Activated CD8-positive, alpha-beta T cell treated with anti-CD3 and anti-CD28 coated beads, Interleukin-2, amount 10 ng/mL, durations not matched to agents 7 days and 5 days (primary cell): ENCODE measurements around the gene TMEM87B. TPM values are rescaled to one million over a fixed set of nuclear protein-coding genes. Genes with fewer than 3 reads are reported as not detected.
A peak's percentile ranks its signal among the peaks of the same experiment; 100 is the strongest.

ENCODE experiments used
- ATAC-seq: fragments of 150-1000 bp; cut with Tn5 transposase; one replicate; pipeline ENCODE4 v1.10.0; 2021; ENCODE audit warnings: moderate library complexity
- CTCF ChIA-PET: fragments of 350-600 bp; sonication (Branson Sonifier 250); formaldehyde crosslinking; loops from one replicate; lab custom pipeline; 2021; ENCODE audit warnings: antibody characterized with exemption; lab: Charles Lee
- POLR2A ChIA-PET: fragments of 350-600 bp; sonication (Branson Sonifier 250); formaldehyde crosslinking; loops from one replicate; lab custom pipeline; 2021; ENCODE audit warnings: antibody characterized with exemption; lab: Charles Lee
- DNase-seq: peaks from one replicate; pipeline ENCODE4 v3.0.0-alpha.2; 2020
- H3K27ac Mint-ChIP-seq: one replicate; pipeline ENCODE4 v1.8.0; 2021; ENCODE audit warnings: mild to moderate bottlenecking, mixed read lengths
- H3K27me3 Mint-ChIP-seq: one replicate; pipeline ENCODE4 v1.8.0; 2021; ENCODE audit warnings: low read depth, mixed read lengths
- H3K36me3 Mint-ChIP-seq: one replicate; pipeline ENCODE4 v1.8.0; 2021; ENCODE audit warnings: low read depth, mixed read lengths
- H3K4me1 Mint-ChIP-seq: one replicate; pipeline ENCODE4 v1.8.0; 2021; ENCODE audit warnings: low read depth, mixed read lengths
- H3K4me3 Mint-ChIP-seq: one replicate; pipeline ENCODE4 v1.8.0; 2021; ENCODE audit warnings: mild to moderate bottlenecking, mixed read lengths
- H3K9me3 Mint-ChIP-seq: one replicate; pipeline ENCODE4 v1.8.0; 2022; ENCODE audit warnings: mixed read lengths; ENCODE audit not compliant: insufficient read depth
- total RNA-seq, 2 experiments: library from RNA; stranded (reverse); gene quantifications; one replicate each; pipeline ENCODE4 v1.2.3, GENCODE V29; 2021

TMEM87B gene, protein sequence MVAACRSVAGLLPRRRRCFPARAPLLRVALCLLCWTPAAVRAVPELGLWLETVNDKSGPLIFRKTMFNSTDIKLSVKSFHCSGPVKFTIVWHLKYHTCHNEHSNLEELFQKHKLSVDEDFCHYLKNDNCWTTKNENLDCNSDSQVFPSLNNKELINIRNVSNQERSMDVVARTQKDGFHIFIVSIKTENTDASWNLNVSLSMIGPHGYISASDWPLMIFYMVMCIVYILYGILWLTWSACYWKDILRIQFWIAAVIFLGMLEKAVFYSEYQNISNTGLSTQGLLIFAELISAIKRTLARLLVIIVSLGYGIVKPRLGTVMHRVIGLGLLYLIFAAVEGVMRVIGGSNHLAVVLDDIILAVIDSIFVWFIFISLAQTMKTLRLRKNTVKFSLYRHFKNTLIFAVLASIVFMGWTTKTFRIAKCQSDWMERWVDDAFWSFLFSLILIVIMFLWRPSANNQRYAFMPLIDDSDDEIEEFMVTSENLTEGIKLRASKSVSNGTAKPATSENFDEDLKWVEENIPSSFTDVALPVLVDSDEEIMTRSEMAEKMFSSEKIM
- 10 to 100 TPM; 18.6 to 19.9 TPM for total RNA-seq

- Mint-ChIP-seq H3K36me3 (peaks cover 26% of the 10 kb centered on the region), H3K9me3 (no peaks in the 10 kb centered on the region), H3K4me1 (peaks cover 39% of the 10 kb centered on the region), H3K27me3 (peaks cover 4% of the 10 kb centered on the region), H3K4me3 (peak within 1 kb of the TSS; percentile 85), H3K27ac (peak within 1 kb of the TSS; percentile 98)
- ATAC-seq (peak; percentile 80), DNase-seq (peak; percentile 98)
- ChIA-PET POLR2A (interaction anchor here (0.8 to 1.6 kb wide), 4 partner anchors 39 to 223 kb away, joined by 3 to 7 read pairs (median 4); partner anchors contain the start of gene ZC3H8), CTCF (interaction anchor here (0.7 to 1.6 kb wide), 5 partner anchors 66 to 528 kb away, joined by 3 read pairs; no protein-coding TSS in a partner anchor)
Measured at GRCh38 chr2:112054847-112055729, at the start of gene TMEM87B. TMEM87B (plus strand) TSS chr2:112055269; CDS start chr2:112055592, 323 bp downstream.

DNA sequence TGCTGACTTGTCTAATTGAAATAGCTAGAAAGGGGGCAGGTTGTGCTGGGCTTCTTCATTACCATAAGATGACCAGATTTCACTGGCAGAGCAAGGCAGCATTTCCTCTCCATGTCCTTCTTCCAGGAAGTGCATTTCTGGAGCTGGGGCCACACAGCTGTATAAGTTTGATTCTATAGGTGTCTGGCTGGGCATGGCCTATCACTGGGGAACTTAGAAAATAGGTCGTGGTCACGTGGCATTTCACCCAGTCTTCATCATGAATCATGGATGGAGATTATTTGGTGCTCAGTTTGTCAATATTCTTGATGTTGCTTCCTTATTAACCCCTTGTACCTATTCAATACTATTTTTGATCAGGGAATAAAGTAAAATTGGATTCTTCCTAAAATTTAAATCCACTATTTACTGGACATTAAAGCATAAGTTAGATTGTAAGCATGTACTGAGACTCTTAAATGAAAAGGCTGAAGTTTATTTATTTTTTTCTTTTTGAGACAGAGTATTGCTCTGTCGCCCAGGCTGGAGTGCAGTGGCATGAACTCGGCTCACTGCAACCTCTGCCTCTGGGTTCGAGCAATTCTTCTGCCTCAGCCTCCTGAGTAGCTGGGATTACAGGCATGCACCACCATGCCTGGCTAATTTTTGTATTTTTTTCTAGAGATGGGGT, 49.5 kb upstream of the TMEM87B start:
- H3K4me1 Mint-ChIP-seq: peaks cover 12% of the 10 kb centered on the region
- peaks cover 11% of the 10 kb centered on the region for H3K27me3 Mint-ChIP-seq
- ATAC-seq (no peak), DNase-seq (no peak)
- no peaks in the 10 kb centered on the region for H3K36me3 Mint-ChIP-seq
- ChIA-PET POLR2A (no interaction called here), CTCF (interaction anchor here (0.6 to 1.4 kb wide), 2 partner anchors 40 to 62 kb away, joined by 3 to 4 read pairs; no protein-coding TSS in a partner anchor)
- H3K4me3 Mint-ChIP-seq: no peak overlapping the region
- H3K9me3 Mint-ChIP-seq: no peaks in the 10 kb centered on the region
- H3K27ac Mint-ChIP-seq: no peak overlapping the region

DNA sequence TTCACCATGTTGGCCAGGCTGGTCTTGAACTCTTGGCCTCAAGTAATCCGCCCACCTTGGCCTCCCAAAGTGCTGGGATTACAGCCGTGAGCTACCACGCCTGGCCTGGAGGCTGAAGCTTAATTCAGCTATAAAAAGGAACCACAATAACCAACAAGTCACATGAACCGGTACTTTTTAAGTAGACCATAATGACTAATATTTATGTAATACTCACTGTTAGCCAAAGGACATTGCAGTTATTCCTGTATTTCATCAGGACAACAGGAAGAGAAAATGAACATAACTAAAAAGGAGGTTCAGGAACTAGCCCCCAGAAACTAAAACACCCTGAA, 49.0 kb upstream of the TMEM87B start:
- CTCF ChIA-PET: interaction anchor here (0.6 kb wide), 2 partner anchors 14 to 62 kb away, joined by 3 to 4 read pairs; no protein-coding TSS in a partner anchor
- Mint-ChIP-seq H3K9me3 (no peaks in the 10 kb centered on the region), H3K27me3 (peaks cover 11% of the 10 kb centered on the region), H3K27ac (no peak overlapping the region), H3K4me1 (peaks cover 9% of the 10 kb centered on the region), H3K36me3 (no peaks in the 10 kb centered on the region), H3K4me3 (no peak overlapping the region)
- no peak for ATAC-seq
- no peak for DNase-seq
- POLR2A ChIA-PET: no interaction called here

DNA sequence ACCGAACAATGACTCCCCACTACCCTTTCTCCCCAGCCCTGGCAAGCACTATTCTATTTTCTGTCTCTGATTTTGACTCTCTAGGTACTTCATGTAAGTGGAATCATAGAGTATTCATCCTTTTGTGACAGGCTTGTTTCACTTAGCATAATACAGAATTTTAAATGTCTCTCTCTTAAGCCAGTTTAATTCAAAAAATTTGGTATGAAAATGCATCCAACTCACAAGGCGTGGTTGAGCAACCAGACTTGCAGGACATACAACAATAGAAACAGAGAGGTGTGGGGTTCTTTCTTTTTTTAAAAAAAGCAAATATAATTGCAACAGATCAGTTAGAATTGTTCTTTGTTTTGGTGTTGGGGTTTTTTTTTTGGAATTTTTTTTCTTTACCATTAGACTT, 47.6 kb upstream of the TMEM87B start:
- no peak overlapping the region for H3K4me3 Mint-ChIP-seq
- ChIA-PET POLR2A (no interaction called here), CTCF (no interaction called here)

DNA sequence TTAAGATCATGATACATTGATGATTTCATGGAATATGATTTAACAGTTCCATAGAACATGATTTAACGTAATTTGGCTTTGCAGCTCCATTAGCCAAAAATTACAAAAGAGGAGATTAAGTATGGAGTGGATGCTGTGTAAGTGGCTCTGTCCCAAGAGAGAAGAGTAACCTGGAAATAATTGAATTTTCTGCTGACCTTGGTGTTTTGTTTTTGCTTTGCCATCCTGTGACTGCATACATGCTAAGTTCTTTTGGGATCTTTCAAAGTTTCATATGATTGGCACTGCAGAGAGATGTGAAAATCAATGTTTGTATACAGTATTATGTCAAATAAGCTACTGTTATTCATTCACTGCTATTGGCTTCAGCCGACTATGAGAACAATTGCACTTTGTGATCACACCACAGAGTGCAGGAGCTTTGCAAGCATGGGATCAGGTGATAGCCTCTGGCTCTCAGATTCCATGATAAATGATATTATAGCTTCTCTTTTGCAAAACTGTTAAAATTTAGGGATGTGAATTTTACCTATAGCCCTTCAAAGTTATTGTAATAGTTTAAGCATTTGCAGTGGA, 46.1 kb upstream of the TMEM87B start:
- peaks cover 9% of the 10 kb centered on the region for H3K27me3 Mint-ChIP-seq
- DNase-seq (no peak), ATAC-seq (no peak)
- H3K4me1 Mint-ChIP-seq: peaks cover 3% of the 10 kb centered on the region
- no peak overlapping the region for H3K4me3 Mint-ChIP-seq
- ChIA-PET POLR2A (no interaction called here), CTCF (no interaction called here)
- no peaks in the 10 kb centered on the region for H3K9me3 Mint-ChIP-seq
- no peak overlapping the region for H3K27ac Mint-ChIP-seq
- no peaks in the 10 kb centered on the region for H3K36me3 Mint-ChIP-seq

More for the DNA sequence above, 47.6 kb upstream of the TMEM87B start:
- no peaks in the 10 kb centered on the region for H3K36me3 Mint-ChIP-seq
- H3K27me3 Mint-ChIP-seq: peaks cover 9% of the 10 kb centered on the region
- H3K9me3 Mint-ChIP-seq: no peaks in the 10 kb centered on the region
- DNase-seq (no peak), ATAC-seq (no peak)
- H3K27ac Mint-ChIP-seq: no peak overlapping the region
- H3K4me1 Mint-ChIP-seq: peaks cover 3% of the 10 kb centered on the region

DNA sequence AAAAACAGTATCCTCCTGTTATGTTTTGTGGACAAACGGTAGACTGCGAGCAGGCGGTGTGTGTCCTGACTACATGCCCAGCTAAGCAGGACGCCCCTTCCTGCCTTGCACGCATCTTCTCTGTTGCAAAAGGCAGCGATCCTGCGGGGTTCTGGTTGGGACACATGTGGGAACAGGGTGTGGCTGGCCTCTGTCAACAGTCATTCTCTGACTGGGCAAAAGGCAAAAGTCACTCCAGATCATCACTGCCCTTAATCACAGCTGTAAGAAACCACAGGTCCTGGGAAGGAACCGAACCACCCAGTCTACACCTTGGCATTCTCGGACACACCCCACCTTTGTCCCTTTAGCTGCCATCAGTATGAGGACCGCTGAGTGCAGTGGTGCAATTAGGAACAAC, 44.3 kb upstream of the TMEM87B start:
- no peaks in the 10 kb centered on the region for H3K36me3 Mint-ChIP-seq
- H3K9me3 Mint-ChIP-seq: no peaks in the 10 kb centered on the region
- ChIA-PET POLR2A (no interaction called here), CTCF (no interaction called here)
- no peak for ATAC-seq
- no peak for DNase-seq
- H3K27ac Mint-ChIP-seq: no peak overlapping the region
- H3K27me3 Mint-ChIP-seq: peaks cover 9% of the 10 kb centered on the region
- H3K4me3 Mint-ChIP-seq: no peak overlapping the region
- H3K4me1 Mint-ChIP-seq: no peaks in the 10 kb centered on the region

DNA sequence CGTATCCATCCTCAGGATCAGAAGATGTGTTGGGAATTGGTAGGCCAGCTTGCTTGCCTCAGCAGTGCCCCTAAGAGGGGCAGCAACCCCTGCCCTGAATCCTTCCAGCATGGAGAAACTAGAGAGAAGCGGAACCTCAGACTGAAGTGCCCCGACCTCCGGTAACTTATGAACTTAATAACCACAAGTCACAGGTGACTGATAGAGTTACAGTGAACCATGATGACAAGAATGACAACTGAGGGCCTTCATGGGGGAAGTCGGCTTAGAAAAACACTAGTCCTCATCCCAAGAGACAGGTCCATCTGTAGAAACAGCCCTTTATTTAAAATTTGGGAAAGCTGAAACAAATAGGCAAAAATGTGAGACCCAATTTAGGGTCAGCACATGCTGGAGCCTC, 42.5 kb upstream of the TMEM87B start:
- Mint-ChIP-seq H3K27ac (no peak overlapping the region), H3K9me3 (no peaks in the 10 kb centered on the region), H3K4me1 (no peaks in the 10 kb centered on the region), H3K36me3 (no peaks in the 10 kb centered on the region), H3K27me3 (peaks cover 14% of the 10 kb centered on the region), H3K4me3 (no peak overlapping the region)
- POLR2A ChIA-PET: no interaction called here
- CTCF ChIA-PET: no interaction called here
- no peak for ATAC-seq
- no peak for DNase-seq

GRCh38 chr2:112018846-112019245, 36.2 kb upstream of the TMEM87B start:
- Mint-ChIP-seq H3K27me3 (peaks cover 24% of the 10 kb centered on the region), H3K36me3 (no peaks in the 10 kb centered on the region), H3K27ac (no peak overlapping the region), H3K4me1 (no peaks in the 10 kb centered on the region), H3K4me3 (no peak overlapping the region), H3K9me3 (no peaks in the 10 kb centered on the region)
- POLR2A ChIA-PET: no interaction called here
- no peak for ATAC-seq
- CTCF ChIA-PET: no interaction called here
- no peak for DNase-seq

- H3K4me1 Mint-ChIP-seq: no peaks in the 10 kb centered on the region
- no peak overlapping the region for H3K27ac Mint-ChIP-seq
- POLR2A ChIA-PET: no interaction called here
- peaks cover 24% of the 10 kb centered on the region for H3K27me3 Mint-ChIP-seq
- no peak for DNase-seq
- no peaks in the 10 kb centered on the region for H3K9me3 Mint-ChIP-seq
- CTCF ChIA-PET: interaction anchor here (0.7 kb wide), 1 partner anchor 13 kb away, joined by 3 read pairs; no protein-coding TSS in a partner anchor
- ATAC-seq: no peak
- no peaks in the 10 kb centered on the region for H3K36me3 Mint-ChIP-seq
- H3K4me3 Mint-ChIP-seq: no peak overlapping the region
Measured at GRCh38 chr2:112019569-112019982, 35.5 kb upstream of the TMEM87B start.

DNA sequence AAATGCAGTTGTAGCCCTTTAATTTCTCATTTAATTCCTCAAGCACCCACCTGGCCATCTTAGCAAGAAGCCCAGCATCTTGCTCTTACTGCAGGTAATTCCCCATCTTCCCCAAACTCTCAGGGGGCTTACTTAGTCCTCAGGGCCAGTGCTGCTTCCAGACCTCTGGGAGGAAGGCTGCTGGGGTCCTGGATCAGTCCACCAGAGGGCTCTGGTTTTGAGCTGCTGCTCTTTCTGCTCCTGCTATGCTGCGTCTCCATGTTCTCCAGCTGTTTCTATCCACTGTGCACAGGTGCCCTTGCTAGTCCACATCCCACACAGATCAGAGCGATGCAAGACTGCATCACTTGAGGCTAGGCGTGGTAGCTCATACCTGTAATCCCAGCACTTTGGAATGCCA, 34.5 kb upstream of the TMEM87B start:
- no peak for ATAC-seq
- CTCF ChIA-PET: no interaction called here
- H3K9me3 Mint-ChIP-seq: no peaks in the 10 kb centered on the region

GRCh38 chr2:112021290-112021689, 33.8 kb upstream of the TMEM87B start:
- no peak for DNase-seq
- H3K9me3 Mint-ChIP-seq: no peaks in the 10 kb centered on the region
- ChIA-PET POLR2A (no interaction called here), CTCF (no interaction called here)
- no peak for ATAC-seq
- H3K36me3 Mint-ChIP-seq: no peaks in the 10 kb centered on the region
- H3K4me3 Mint-ChIP-seq: no peak overlapping the region
- H3K27ac Mint-ChIP-seq: no peak overlapping the region
- H3K27me3 Mint-ChIP-seq: peaks cover 24% of the 10 kb centered on the region
- no peaks in the 10 kb centered on the region for H3K4me1 Mint-ChIP-seq

More for the DNA sequence above, 34.5 kb upstream of the TMEM87B start:
- POLR2A ChIA-PET: no interaction called here
- Mint-ChIP-seq H3K27ac (no peak overlapping the region), H3K36me3 (no peaks in the 10 kb centered on the region), H3K4me1 (no peaks in the 10 kb centered on the region), H3K27me3 (peaks cover 24% of the 10 kb centered on the region), H3K4me3 (no peak overlapping the region)
- no peak for DNase-seq
